NT2/D1 (cell line): ENCODE results near the gene ANKRD42.
A peak's percentile ranks its signal among the peaks of the same experiment; 100 is the strongest.

ENCODE experiments used
- DNase-seq: peaks from one replicate; pipeline ENCODE4 v3.0.0-alpha.2; 2011; ENCODE audit warnings: low read depth, low spot score
- H3K27me3 ChIP-seq: 2 replicates; pipeline ENCODE4 v1.6.0; 2011; ENCODE audit warnings: mild to moderate bottlenecking; ENCODE audit not compliant: insufficient read length, insufficient read depth
- H3K36me3 ChIP-seq: 2 replicates; pipeline ENCODE4 v1.6.1; 2011; ENCODE audit warnings: mild to moderate bottlenecking, low read length, mixed read lengths; ENCODE audit not compliant: insufficient read depth, insufficient read length
- H3K4me1 ChIP-seq: 2 replicates; pipeline ENCODE4 v1.5.1; 2011; ENCODE audit not compliant: insufficient read depth, insufficient read length
- H3K4me3 ChIP-seq: 2 replicates; pipeline ENCODE4 v1.5.1; 2011; ENCODE audit warnings: low read depth; ENCODE audit not compliant: insufficient read length
- H3K9ac ChIP-seq: 2 replicates; pipeline ENCODE4 v1.6.0; 2011; ENCODE audit warnings: low read depth; ENCODE audit not compliant: insufficient read length
- H3K9me3 ChIP-seq: 2 replicates; pipeline ENCODE4 v1.5.1; 2011; ENCODE audit warnings: mild to moderate bottlenecking, low read length; ENCODE audit not compliant: insufficient read depth
- SUZ12 ChIP-seq: IDR thresholded peaks from 2 replicates; pipeline ENCODE4 v1.6.1; 2011; ENCODE audit not compliant: insufficient read length, insufficient read depth; ENCODE audit errors: extremely low read depth
- YY1 ChIP-seq: IDR thresholded peaks from 2 replicates; pipeline ENCODE4 v1.6.1; 2011; ENCODE audit not compliant: insufficient read length, insufficient read depth
- ZNF274 ChIP-seq: IDR thresholded peaks from 2 replicates; pipeline ENCODE4 v1.6.1; 2011; ENCODE audit warnings: mild to moderate bottlenecking, low read depth, low read length

ANKRD42 gene

GRCh38 chr11:83181815-83182214, 11.7 kb upstream of the ANKRD42 start:
- H3K27me3 ChIP-seq: no peaks in the 10 kb centered on the region
- H3K9ac ChIP-seq: no peak overlapping the region
- peaks cover 72% of the 10 kb centered on the region for H3K36me3 ChIP-seq
- no peak for DNase-seq
- TF ChIP-seq YY1 (no peak), ZNF274 (no peak), SUZ12 (no peak)
- H3K4me1 ChIP-seq: no peaks in the 10 kb centered on the region
- H3K9me3 ChIP-seq: no peaks in the 10 kb centered on the region
- no peak overlapping the region for H3K4me3 ChIP-seq

GRCh38 chr11:83185767-83186166, 7.7 kb upstream of the ANKRD42 start:
- no peaks in the 10 kb centered on the region for H3K9me3 ChIP-seq
- peaks cover 71% of the 10 kb centered on the region for H3K36me3 ChIP-seq
- no peak for TF ChIP-seq YY1
- no peak for TF ChIP-seq ZNF274
- no peak for TF ChIP-seq SUZ12
- no peak for DNase-seq
- no peak overlapping the region for H3K4me3 ChIP-seq
- no peaks in the 10 kb centered on the region for H3K4me1 ChIP-seq
- no peaks in the 10 kb centered on the region for H3K27me3 ChIP-seq
- no peak overlapping the region for H3K9ac ChIP-seq

- Histone ChIP-seq H3K4me3 (no peak overlapping the region), H3K4me1 (no peaks in the 10 kb centered on the region), H3K9me3 (no peaks in the 10 kb centered on the region), H3K9ac (no peak overlapping the region), H3K36me3 (peaks cover 75% of the 10 kb centered on the region), H3K27me3 (no peaks in the 10 kb centered on the region)
- no peak for DNase-seq
- TF ChIP-seq YY1: no peak
Measured at GRCh38 chr11:83187465-83187864, 6.0 kb upstream of the ANKRD42 start.

- no peak overlapping the region for H3K4me3 ChIP-seq
- H3K27me3 ChIP-seq: peaks cover 18% of the 10 kb centered on the region
- H3K9me3 ChIP-seq: no peaks in the 10 kb centered on the region
- H3K9ac ChIP-seq: no peak overlapping the region
- DNase-seq: no peak
- H3K4me1 ChIP-seq: no peaks in the 10 kb centered on the region
- TF ChIP-seq SUZ12 (no peak), ZNF274 (no peak), YY1 (no peak)
- H3K36me3 ChIP-seq: peaks cover 51% of the 10 kb centered on the region
Measured at GRCh38 chr11:83191491-83191890, 2.0 kb upstream of the ANKRD42 start.

- Histone ChIP-seq H3K9ac (no peak overlapping the region), H3K4me3 (no peak overlapping the region), H3K36me3 (peaks cover 47% of the 10 kb centered on the region), H3K27me3 (peaks cover 18% of the 10 kb centered on the region), H3K4me1 (no peaks in the 10 kb centered on the region), H3K9me3 (no peaks in the 10 kb centered on the region)
- no peak for DNase-seq
- TF ChIP-seq SUZ12: no peak
- no peak for TF ChIP-seq ZNF274
- no peak for TF ChIP-seq YY1
Measured at GRCh38 chr11:83191986-83192385, 1.5 kb upstream of the ANKRD42 start.

GRCh38 chr11:83192606-83193245, 786 bp upstream of the ANKRD42 start:
- no peak for DNase-seq
- Histone ChIP-seq H3K27me3 (peaks cover 18% of the 10 kb centered on the region), H3K9me3 (no peaks in the 10 kb centered on the region), H3K4me1 (no peaks in the 10 kb centered on the region), H3K36me3 (peaks cover 43% of the 10 kb centered on the region), H3K4me3 (peak overlapping the region; percentile 89), H3K9ac (peak overlapping the region; percentile 93)
- TF ChIP-seq YY1: no peak
- TF ChIP-seq SUZ12: no peak
- no peak for TF ChIP-seq ZNF274

- no peak for TF ChIP-seq SUZ12
- no peak for TF ChIP-seq YY1
- TF ChIP-seq ZNF274: no peak
- Histone ChIP-seq H3K4me3 (peak overlapping the region; percentile 89), H3K9me3 (no peaks in the 10 kb centered on the region), H3K27me3 (peaks cover 18% of the 10 kb centered on the region), H3K36me3 (peaks cover 26% of the 10 kb centered on the region), H3K9ac (peak overlapping the region; percentile 93), H3K4me1 (no peaks in the 10 kb centered on the region)
- DNase-seq: peak; percentile 11
Measured at GRCh38 chr11:83194281-83195142, 1.0 kb downstream of the ANKRD42 start.
